Thoracic aorta (tissue), 2 donors: Measurements from ENCODE around the gene SLC13A3. TPM values are rescaled to one million over a fixed set of nuclear protein-coding genes. Genes with fewer than 3 reads are reported as not detected.

ENCODE experiments used
- ATAC-seq: fragments of 150-250 bp; one replicate; pipeline ENCODE4 v1.8.0; 2017; ENCODE audit warnings: low read depth; ENCODE audit not compliant: insufficient number of reproducible peaks, low FRiP score
- DNase-seq: peaks from one replicate; pipeline ENCODE4 v3.0.0-alpha.2; 2020; ENCODE audit warnings: low spot score
- H3K27ac ChIP-seq, 2 donors: fragments of 200-600 bp; sonication (generic); 1 replicate in 1 of 2; 2 replicates in 1 of 2; pipeline ENCODE4 v1.5.1; 2016; ENCODE audit warnings: mild to moderate bottlenecking in 2 of 2, moderate library complexity in 2 of 2
- H3K27me3 ChIP-seq: fragments of 200-600 bp; sonication (generic); replicated peaks from 2 replicates; pipeline ENCODE4 v1.6.0; 2016; ENCODE audit warnings: mild to moderate bottlenecking; ENCODE audit not compliant: insufficient read depth
- H3K36me3 ChIP-seq: fragments of 200-600 bp; sonication (generic); one replicate; pipeline ENCODE4 v1.5.1; 2016
- H3K4me1 ChIP-seq, 2 donors: fragments of 200-600 bp; sonication (generic); 1 replicate in 1 of 2; 2 replicates in 1 of 2; pipeline versions ENCODE4 v1.5.1 to v1.6.0; 2016; ENCODE audit warnings: low read depth in 2 of 2, mild to moderate bottlenecking in 1 of 2; ENCODE audit not compliant: control insufficient read depth in 1 of 2
- H3K4me3 ChIP-seq: fragments of 200-600 bp; sonication (generic); 2 replicates; pipeline ENCODE4 v1.5.1; 2016; ENCODE audit warnings: mild to moderate bottlenecking
- H3K9me3 ChIP-seq: fragments of 200-600 bp; sonication (generic); 2 replicates; pipeline ENCODE4 v1.5.1; 2016
- total RNA-seq, 2 donors: library from RNA; depleted of rRNA; stranded (reverse); fragments of >200 nt; gene quantifications; one replicate each; pipeline versions ENCODE4 v1.1.0 to v1.2.3, GENCODE V29; 2016
- TF ChIP-seq, protein P1 (sequence below): fragments of 200-600 bp; sonication (generic); IDR thresholded peaks from one replicate; pipeline ENCODE4 v1.5.1; 2019; ENCODE audit warnings: antibody characterized with exemption

Gene SLC13A3
- total RNA-seq, 2 donors from 2014 or later = 3.2 to 4.9 TPM

DNA sequence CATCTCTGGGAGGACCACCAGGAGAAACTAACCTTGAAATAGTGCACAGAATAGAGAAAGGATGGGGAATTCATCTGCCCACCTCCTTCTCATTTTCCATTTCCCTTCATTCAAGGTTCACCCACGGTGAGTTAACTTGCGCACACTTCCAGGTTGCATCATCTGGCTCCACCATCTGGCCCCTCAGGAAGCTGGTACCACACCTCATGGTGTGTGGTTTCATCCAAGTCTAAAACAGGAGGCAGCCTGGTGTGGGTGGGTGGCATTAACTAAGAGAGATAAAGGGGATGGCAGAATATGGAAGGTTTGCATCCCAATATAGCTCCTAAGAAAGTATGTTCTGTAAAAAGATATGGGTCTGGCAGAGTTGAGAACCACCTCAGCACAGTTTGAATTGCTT, 141.7 kb downstream of the SLC13A3 start:
- ATAC-seq (no peak), DNase-seq (no peak)
- Histone ChIP-seq H3K27me3 (no peaks in the 10 kb centered on the region), H3K4me1 (no peaks in the 10 kb centered on the region), H3K27ac (no peak overlapping the region), H3K36me3 (no peaks in the 10 kb centered on the region), H3K4me3 (no peak overlapping the region), H3K9me3 (no peaks in the 10 kb centered on the region)
- TF ChIP-seq, protein P1, sequence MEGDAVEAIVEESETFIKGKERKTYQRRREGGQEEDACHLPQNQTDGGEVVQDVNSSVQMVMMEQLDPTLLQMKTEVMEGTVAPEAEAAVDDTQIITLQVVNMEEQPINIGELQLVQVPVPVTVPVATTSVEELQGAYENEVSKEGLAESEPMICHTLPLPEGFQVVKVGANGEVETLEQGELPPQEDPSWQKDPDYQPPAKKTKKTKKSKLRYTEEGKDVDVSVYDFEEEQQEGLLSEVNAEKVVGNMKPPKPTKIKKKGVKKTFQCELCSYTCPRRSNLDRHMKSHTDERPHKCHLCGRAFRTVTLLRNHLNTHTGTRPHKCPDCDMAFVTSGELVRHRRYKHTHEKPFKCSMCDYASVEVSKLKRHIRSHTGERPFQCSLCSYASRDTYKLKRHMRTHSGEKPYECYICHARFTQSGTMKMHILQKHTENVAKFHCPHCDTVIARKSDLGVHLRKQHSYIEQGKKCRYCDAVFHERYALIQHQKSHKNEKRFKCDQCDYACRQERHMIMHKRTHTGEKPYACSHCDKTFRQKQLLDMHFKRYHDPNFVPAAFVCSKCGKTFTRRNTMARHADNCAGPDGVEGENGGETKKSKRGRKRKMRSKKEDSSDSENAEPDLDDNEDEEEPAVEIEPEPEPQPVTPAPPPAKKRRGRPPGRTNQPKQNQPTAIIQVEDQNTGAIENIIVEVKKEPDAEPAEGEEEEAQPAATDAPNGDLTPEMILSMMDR = no peak

Other genes with a start within 250 kb of the SLC13A3 start
- 10 to 100 TPM; 50.1 to 55.2 TPM for gene ELMO2, start 244.8 kb downstream of the SLC13A3 start, total RNA-seq
- 1 to 10 TPM in 1 of 2 donors, under 1 TPM in 1; 0.49 to 3.0 TPM for gene ZNF334, start 137.9 kb downstream of the SLC13A3 start, total RNA-seq
- not detected for gene OCSTAMP, start 100.8 kb downstream of the SLC13A3 start, total RNA-seq
- gene TP53RK, start 38.0 kb upstream of the SLC13A3 start, total RNA-seq = 10 to 100 TPM; 19.3 to 19.9 TPM
- gene SLC2A10, start 58.2 kb upstream of the SLC13A3 start, total RNA-seq = 10 to 100 TPM; 19.8 to 49.0 TPM
- gene EYA2, start 243.4 kb upstream of the SLC13A3 start, total RNA-seq = 1 to 10 TPM; 3.5 to 3.8 TPM